ENCODE measurements around the gene MUCL3. TPM values are rescaled to one million over a fixed set of nuclear protein-coding genes. Genes with fewer than 3 reads are reported as not detected.

Gene MUCL3
- total RNA-seq, 4 donors from 2014 or later: not detected

DNA sequence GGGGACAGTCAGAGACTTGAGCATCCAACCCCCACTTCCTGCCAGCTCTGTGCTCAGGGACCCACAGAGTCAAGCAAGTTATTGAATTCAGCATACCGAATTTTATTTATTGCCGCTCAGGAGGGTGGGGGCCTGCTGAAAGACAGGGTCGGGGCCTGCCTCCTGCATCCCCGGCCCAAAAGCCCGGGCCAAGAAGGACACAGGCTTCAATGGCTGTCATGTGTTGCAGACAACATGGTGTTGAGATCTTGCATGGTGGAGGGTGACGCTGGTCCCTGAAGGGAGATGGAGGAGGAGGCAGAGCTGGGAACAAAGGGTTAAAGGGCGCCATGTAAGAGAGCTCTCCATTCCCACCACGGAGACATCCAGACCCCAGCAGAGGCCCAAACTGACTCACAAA is 9.5 kb upstream of the MUCL3 start:
- no peak for TF ChIP-seq POLR2A (IDR thresholded peaks at IDR 0.05)
- DNase-seq (ENCODE audit: low spot score in 2 of 2): no peak
- intact Hi-C loops (cut with DNase I; ENCODE audit: low total_unique reads): no loop called here
- 62 to 67% methylated on average over 8 of the region's 8 CpGs for WGBS, 2 donors
- H3K4me3 ChIP-seq (ENCODE audit: low read depth, poor library complexity, severe bottlenecking): no peak overlapping the region

DNA sequence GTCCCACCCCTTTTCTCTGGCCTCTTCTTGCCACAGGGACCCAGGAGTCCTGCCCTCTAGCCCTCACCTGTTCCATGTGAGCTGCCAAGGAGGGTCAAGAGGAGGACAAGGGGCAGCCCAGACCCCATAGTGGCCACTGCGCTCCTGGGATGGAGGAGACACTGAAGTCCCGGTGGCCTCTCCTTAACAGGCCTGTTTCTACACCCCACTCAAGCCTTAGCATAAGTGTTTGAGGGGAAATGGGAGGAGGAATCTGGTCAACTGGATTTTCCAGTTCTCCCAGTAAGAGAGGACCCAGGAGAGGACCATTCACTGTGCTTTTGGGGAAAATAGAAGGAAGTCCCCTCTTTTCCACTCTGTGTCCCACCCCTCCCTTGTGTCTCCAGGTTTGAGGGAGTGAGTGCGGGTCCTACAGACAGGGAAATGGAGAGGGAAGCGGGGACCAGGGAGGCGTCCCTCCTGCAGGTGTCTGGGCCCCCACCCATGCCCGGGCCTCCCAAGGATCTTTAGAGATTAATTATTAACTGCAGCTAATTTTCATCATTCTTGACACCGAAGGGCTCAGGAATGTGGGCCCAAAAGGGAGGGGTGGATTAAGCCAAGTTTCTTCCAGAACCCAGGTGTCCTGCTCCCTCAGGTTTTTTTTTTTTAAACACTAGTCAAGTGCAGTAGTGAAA is 8.7 kb upstream of the MUCL3 start, which contains the start of gene SFTA2:
TSS of gene SFTA2 (minus strand) at position 202 of the 677 bp plus-strand sequence. CDS start at position 128, 74 bp downstream.
- 84 to 87% methylated on average over 7 of the region's 7 CpGs for WGBS, 2 donors
- TF ChIP-seq POLR2A (IDR thresholded peaks at IDR 0.05): no peak
- TF ChIP-seq, protein P1, sequence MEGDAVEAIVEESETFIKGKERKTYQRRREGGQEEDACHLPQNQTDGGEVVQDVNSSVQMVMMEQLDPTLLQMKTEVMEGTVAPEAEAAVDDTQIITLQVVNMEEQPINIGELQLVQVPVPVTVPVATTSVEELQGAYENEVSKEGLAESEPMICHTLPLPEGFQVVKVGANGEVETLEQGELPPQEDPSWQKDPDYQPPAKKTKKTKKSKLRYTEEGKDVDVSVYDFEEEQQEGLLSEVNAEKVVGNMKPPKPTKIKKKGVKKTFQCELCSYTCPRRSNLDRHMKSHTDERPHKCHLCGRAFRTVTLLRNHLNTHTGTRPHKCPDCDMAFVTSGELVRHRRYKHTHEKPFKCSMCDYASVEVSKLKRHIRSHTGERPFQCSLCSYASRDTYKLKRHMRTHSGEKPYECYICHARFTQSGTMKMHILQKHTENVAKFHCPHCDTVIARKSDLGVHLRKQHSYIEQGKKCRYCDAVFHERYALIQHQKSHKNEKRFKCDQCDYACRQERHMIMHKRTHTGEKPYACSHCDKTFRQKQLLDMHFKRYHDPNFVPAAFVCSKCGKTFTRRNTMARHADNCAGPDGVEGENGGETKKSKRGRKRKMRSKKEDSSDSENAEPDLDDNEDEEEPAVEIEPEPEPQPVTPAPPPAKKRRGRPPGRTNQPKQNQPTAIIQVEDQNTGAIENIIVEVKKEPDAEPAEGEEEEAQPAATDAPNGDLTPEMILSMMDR (IDR thresholded peaks at IDR 0.05): no peak
- DNase-seq (ENCODE audit: low spot score in 2 of 2): no peak

DNA sequence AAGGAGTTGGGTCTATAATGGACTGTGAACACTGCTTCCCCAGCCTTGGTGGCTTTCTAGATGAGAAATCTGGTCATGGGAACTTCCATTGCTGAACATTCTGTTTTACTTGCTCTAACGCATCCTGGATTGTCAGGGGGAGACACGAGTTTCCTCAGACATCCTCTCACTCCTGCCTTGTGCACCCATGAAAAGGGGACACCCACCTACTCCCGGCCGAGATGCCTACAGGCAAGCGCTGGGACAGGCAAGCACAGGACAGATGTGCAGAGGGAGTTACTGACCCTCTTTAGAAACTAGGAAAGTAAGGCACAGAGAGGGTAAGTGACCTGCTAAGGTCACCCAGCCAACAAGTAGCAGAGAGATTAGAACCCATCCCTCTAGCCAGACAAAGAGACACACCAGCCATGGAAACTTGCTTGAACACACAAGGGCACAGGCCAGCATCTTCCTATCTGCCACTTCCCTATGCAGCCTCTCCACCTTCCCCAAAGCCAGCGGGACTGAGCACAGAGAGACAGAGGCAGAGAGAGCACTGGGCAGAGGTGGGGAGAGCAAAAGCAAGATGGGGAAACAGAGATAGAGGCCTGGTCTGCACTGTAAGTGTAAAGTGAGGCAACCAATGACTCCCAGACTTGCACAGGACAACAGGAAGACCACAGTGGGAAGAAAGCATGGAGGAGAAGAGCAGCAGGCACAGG is 8.0 kb upstream of the MUCL3 start:
- 70 to 78% methylated on average over 6 of the region's 6 CpGs for WGBS, 2 donors
- TF ChIP-seq POLR2A (IDR thresholded peaks at IDR 0.05): no peak
- TF ChIP-seq, protein P1 (IDR thresholded peaks at IDR 0.05): no peak
- no peak for DNase-seq (ENCODE audit: low spot score in 2 of 2)
- intact Hi-C loops (cut with DNase I; ENCODE audit: low total_unique reads): no loop called here
- H3K4me3 ChIP-seq (ENCODE audit: low read depth, poor library complexity, severe bottlenecking): no peak overlapping the region

More for the DNA sequence above, 8.7 kb upstream of the MUCL3 start, which contains the start of gene SFTA2:
- intact Hi-C loops (cut with DNase I; ENCODE audit: low total_unique reads): no loop called here
- H3K4me3 ChIP-seq (ENCODE audit: low read depth, poor library complexity, severe bottlenecking): no peak within 1 kb of the TSS

DNA sequence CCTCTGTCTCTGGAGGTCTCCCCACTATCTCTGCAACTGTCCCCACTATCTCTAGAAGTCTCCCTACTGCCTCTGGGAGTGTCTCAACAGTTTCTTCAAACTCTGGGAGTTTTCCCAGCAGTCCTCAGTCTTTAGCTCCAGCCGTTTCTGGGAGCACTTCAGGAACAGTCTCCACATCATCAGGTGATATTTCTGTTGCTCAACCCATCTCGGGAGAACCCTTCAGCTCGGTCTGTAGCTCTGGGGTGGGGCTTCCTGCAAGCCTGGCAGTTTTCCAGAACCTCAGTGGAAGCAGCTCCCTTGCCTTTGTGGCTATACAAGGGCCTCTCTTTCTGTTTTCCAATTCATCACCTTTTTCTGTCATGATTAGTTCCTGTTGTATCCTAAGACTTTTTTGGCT is 5.8 kb upstream of the MUCL3 start:
- TF ChIP-seq, protein P1 (IDR thresholded peaks at IDR 0.05): no peak
- TF ChIP-seq POLR2A (IDR thresholded peaks at IDR 0.05): no peak
- no peak overlapping the region for H3K4me3 ChIP-seq (ENCODE audit: low read depth, poor library complexity, severe bottlenecking)
- DNase-seq (ENCODE audit: low spot score in 2 of 2): no peak
- intact Hi-C loops (cut with DNase I; ENCODE audit: low total_unique reads): no loop called here
- WGBS, 2 donors: 23 to 36% methylated on average over 3 of the region's 3 CpGs

DNA sequence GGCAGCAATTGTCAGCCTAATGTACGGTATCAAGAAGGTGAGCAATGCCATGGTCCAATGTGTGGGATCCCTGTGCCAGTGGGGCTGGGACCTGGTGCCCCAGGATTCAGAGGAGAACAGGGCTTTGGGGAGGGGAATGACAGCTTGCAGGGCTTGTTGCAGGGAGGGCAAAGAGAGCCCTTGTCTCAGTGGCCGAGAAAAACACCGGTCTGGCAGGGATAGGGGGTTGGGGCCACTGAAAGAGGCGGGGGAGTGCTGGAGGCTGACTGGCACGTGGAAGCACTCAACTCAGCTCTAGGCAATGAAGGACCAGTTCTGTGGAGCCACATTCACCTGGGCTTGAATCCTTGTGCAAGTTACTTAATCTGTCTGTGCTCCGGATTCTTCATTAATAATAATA is 3.5 kb upstream of the MUCL3 start:
- WGBS, 2 donors: 76 to 85% methylated on average over 6 of the region's 6 CpGs
- no peak for TF ChIP-seq POLR2A (IDR thresholded peaks at IDR 0.05)
- TF ChIP-seq, protein P1 (IDR thresholded peaks at IDR 0.05): no peak
- no peak for DNase-seq (ENCODE audit: low spot score in 2 of 2)

DNA sequence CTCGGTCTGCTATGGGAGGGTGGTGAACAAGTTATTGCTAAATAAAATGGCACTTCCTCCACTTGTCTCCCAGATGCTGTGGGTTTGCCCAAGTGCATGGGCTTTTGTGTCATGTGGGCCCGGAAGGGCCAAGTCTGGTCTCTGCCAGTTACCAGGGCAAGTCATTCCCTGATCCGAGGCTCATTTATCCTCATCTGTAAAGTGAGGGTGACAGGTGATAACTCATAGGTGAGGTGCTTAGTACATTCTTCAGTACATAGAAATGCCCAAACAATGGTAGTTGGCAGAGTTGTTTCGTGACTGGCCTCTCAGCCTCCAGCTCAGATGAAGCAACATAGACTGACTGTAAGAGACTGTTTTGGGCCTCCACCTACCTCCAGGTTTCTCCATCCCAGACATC is 2.0 kb upstream of the MUCL3 start:
- TF ChIP-seq POLR2A (IDR thresholded peaks at IDR 0.05): no peak
- TF ChIP-seq, protein P1 (IDR thresholded peaks at IDR 0.05): no peak
- intact Hi-C loops (cut with DNase I; ENCODE audit: low total_unique reads): no loop called here
- DNase-seq (ENCODE audit: low spot score in 2 of 2): no peak
- no peak overlapping the region for H3K4me3 ChIP-seq (ENCODE audit: low read depth, poor library complexity, severe bottlenecking)
- 41 to 51% methylated on average over 4 of the region's 4 CpGs for WGBS, 2 donors

More for the DNA sequence above, 3.5 kb upstream of the MUCL3 start:
- intact Hi-C loops (cut with DNase I; ENCODE audit: low total_unique reads): no loop called here
- H3K4me3 ChIP-seq (ENCODE audit: low read depth, poor library complexity, severe bottlenecking): no peak overlapping the region

All from lower leg skin (tissue), 4 donors.